B cell (primary cell): Measurements from ENCODE around the gene STK17B.

Experiments used
- EZH2 ChIP-seq: IDR thresholded peaks from 2 replicates; pipeline ENCODE4 v1.6.1; 2012; ENCODE audit warnings: borderline replicate concordance, low read depth, mild to moderate bottlenecking, moderate library complexity, low read length; ENCODE audit not compliant: insufficient read depth, poor library complexity, severe bottlenecking
- TF ChIP-seq, protein P1 (sequence below): fragments of 200-600 bp; IDR thresholded peaks from one replicate; pipeline ENCODE4 v1.8.0; 2022; ENCODE audit warnings: antibody characterized with exemption, mild to moderate bottlenecking

DNA sequence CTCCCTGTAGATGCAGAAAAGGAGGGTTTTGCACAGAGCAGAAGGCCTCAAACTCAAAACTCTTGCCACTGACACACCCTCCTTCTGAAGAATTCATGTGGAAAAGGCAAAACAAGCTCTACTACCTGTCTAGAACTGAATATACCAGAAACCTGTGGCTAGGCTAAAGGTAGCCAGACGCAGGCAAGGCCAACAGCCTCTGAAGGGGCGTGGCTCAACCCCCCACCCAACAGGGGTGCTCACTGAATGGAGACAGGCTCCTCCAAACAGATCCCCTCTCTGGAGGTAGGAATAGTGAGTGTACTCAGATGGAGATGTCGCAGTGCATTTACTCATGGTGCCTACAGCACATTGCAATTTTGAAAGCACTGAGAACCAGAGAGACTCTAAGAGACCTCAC, 3.0 kb upstream of the STK17B start:
- TF ChIP-seq, protein P1, sequence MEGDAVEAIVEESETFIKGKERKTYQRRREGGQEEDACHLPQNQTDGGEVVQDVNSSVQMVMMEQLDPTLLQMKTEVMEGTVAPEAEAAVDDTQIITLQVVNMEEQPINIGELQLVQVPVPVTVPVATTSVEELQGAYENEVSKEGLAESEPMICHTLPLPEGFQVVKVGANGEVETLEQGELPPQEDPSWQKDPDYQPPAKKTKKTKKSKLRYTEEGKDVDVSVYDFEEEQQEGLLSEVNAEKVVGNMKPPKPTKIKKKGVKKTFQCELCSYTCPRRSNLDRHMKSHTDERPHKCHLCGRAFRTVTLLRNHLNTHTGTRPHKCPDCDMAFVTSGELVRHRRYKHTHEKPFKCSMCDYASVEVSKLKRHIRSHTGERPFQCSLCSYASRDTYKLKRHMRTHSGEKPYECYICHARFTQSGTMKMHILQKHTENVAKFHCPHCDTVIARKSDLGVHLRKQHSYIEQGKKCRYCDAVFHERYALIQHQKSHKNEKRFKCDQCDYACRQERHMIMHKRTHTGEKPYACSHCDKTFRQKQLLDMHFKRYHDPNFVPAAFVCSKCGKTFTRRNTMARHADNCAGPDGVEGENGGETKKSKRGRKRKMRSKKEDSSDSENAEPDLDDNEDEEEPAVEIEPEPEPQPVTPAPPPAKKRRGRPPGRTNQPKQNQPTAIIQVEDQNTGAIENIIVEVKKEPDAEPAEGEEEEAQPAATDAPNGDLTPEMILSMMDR = no peak
- TF ChIP-seq EZH2 = no peak
